OCI-LY3 (cell line): ENCODE data around the gene RPS6KA4.

ENCODE experiments used
- EZH2phosphoT487 ChIP-seq: fragments of 200-600 bp; shearing (Covaris generic); IDR thresholded peaks from 2 replicates; pipeline ENCODE4 v1.6.1; 2018; ENCODE audit warnings: antibody characterized with exemption, mixed run types, low read depth
- TF ChIP-seq, protein P1 (sequence below): fragments of 200-600, 300-600 bp; sonication (generic); IDR thresholded peaks from 2 replicates; pipeline ENCODE4 v1.5.1; 2014; ENCODE audit warnings: antibody characterized with exemption, low read length, low read depth

DNA sequence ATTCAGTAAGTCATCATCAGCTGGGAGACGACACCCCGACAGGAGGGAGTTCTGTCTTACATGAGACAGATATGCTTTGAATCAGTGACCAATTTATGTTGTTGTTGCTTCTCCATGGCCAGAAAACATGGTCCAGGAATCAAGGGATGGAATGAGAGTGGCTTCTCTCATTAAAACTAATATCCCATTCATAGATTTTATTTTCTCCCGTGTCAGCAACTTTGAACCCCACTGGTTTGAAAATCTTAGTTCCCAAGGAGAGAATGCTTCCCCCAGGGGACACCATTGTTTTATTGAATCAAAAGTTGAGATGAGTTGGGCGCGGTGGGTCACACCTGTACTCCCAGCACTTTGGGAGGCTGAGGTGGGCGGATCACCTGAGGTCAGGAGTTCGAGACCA, 42.8 kb downstream of the RPS6KA4 start:
- TF ChIP-seq, protein P1, sequence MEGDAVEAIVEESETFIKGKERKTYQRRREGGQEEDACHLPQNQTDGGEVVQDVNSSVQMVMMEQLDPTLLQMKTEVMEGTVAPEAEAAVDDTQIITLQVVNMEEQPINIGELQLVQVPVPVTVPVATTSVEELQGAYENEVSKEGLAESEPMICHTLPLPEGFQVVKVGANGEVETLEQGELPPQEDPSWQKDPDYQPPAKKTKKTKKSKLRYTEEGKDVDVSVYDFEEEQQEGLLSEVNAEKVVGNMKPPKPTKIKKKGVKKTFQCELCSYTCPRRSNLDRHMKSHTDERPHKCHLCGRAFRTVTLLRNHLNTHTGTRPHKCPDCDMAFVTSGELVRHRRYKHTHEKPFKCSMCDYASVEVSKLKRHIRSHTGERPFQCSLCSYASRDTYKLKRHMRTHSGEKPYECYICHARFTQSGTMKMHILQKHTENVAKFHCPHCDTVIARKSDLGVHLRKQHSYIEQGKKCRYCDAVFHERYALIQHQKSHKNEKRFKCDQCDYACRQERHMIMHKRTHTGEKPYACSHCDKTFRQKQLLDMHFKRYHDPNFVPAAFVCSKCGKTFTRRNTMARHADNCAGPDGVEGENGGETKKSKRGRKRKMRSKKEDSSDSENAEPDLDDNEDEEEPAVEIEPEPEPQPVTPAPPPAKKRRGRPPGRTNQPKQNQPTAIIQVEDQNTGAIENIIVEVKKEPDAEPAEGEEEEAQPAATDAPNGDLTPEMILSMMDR = no peak
- no peak for TF ChIP-seq EZH2phosphoT487
